MM.1S (cell line): ENCODE data around the gene TECTB.

ENCODE experiments used
- DNase-seq: peaks from one replicate; pipeline ENCODE4 v3.0.0-alpha.2; 2015
- H2AFZ ChIP-seq: fragments of 300-600 bp; sonication (generic); 2 replicates; pipeline ENCODE4 v1.6.0; 2016; ENCODE audit warnings: antibody characterized with exemption, low read length
- H3F3A ChIP-seq: fragments of 300-600 bp; sonication (generic); 2 replicates; pipeline ENCODE4 v1.6.1; 2016; ENCODE audit warnings: mild to moderate bottlenecking, antibody characterized with exemption, low read length, moderate library complexity, mixed read lengths; ENCODE audit not compliant: insufficient read depth
- H3K27ac ChIP-seq: fragments of 300-600 bp; sonication (generic); 2 replicates; pipeline ENCODE4 v1.5.1; 2016; ENCODE audit warnings: mild to moderate bottlenecking, low read length
- H3K27me3 ChIP-seq: fragments of 300-600 bp; sonication (generic); replicated peaks from 2 replicates; pipeline ENCODE4 v1.6.0; 2016; ENCODE audit warnings: low read length; ENCODE audit not compliant: insufficient read depth
- H3K36me3 ChIP-seq: fragments of 300-600 bp; sonication (generic); replicated peaks from 2 replicates; pipeline ENCODE4 v1.6.1; 2016; ENCODE audit warnings: mild to moderate bottlenecking, low read length, mixed read lengths; ENCODE audit not compliant: insufficient read depth
- H3K4me1 ChIP-seq: fragments of 300-600 bp; sonication (generic); 2 replicates; pipeline ENCODE4 v1.6.1; 2016; ENCODE audit warnings: low read length, mixed read lengths
- H3K4me2 ChIP-seq: fragments of 300-600 bp; sonication (generic); 2 replicates; pipeline ENCODE4 v1.6.0; 2016; ENCODE audit warnings: low read depth, low read length
- H3K4me3 ChIP-seq: fragments of 300-600 bp; sonication (generic); 2 replicates; pipeline ENCODE4 v1.5.1; 2016; ENCODE audit warnings: low read length, mixed read lengths
- H3K79me2 ChIP-seq: fragments of 300-600 bp; sonication (generic); 2 replicates; pipeline ENCODE4 v1.6.1; 2016; ENCODE audit warnings: mixed run types, low read length, mixed read lengths
- H3K9ac ChIP-seq: fragments of 300-600 bp; sonication (generic); 2 replicates; pipeline ENCODE4 v1.6.1; 2016; ENCODE audit warnings: low read length, mixed read lengths
- H3K9me2 ChIP-seq: fragments of 300-600 bp; sonication (generic); replicated peaks from 2 replicates; pipeline ENCODE4 v1.6.1; 2016; ENCODE audit warnings: mild to moderate bottlenecking, low read length, mixed read lengths; ENCODE audit not compliant: insufficient read depth
- H3K9me3 ChIP-seq: fragments of 300-600 bp; sonication (generic); replicated peaks from 2 replicates; pipeline ENCODE4 v1.6.1; 2016; ENCODE audit warnings: mild to moderate bottlenecking, low read length, mixed read lengths; ENCODE audit not compliant: insufficient read depth
- H4K20me1 ChIP-seq: fragments of 300-600 bp; sonication (generic); 2 replicates; pipeline ENCODE4 v1.6.1; 2016; ENCODE audit warnings: mild to moderate bottlenecking, low read length, moderate library complexity, mixed read lengths; ENCODE audit not compliant: insufficient read depth
- EZH2 ChIP-seq: fragments of 300-600 bp; sonication (generic); optimal IDR thresholded peaks from 2 replicates; pipeline ENCODE3; 2017; ENCODE audit warnings: low read depth, mild to moderate bottlenecking, antibody characterized with exemption, low read length, mixed read lengths
- EZH2phosphoT487 ChIP-seq: fragments of 300-600 bp; sonication (generic); IDR thresholded peaks from 2 replicates; pipeline ENCODE4 v1.6.1; 2018; ENCODE audit warnings: antibody characterized with exemption, low read length
- TF ChIP-seq, protein P1 (sequence below): fragments of 300-600 bp; sonication (generic); IDR thresholded peaks from 2 replicates; pipeline ENCODE4 v1.5.1; 2016; ENCODE audit warnings: antibody characterized with exemption, low read length, mixed read lengths

TECTB gene

DNA sequence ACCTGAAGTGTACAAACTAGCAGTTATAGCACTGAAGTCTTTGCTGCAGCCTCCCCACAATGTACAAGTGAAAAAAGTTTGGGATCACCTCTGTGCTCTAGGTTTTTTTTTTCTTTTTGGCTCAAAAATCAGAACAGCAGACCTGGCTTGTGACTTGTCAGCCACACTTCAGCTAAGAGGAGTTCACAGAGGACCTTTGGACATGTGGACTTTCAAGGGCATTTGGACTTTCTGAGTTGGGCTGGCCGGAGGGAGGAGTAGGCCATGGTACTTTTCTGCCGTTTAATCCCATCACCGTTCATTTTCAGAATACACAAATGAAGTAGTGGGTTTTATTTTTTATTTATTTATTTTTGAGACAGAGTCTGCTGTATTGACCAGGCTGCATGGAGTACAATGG, 68.8 kb downstream of the TECTB start:
- Histone ChIP-seq H3K4me1 (no peaks in the 10 kb centered on the region), H3K79me2 (no peaks in the 10 kb centered on the region), H3K36me3 (no peaks in the 10 kb centered on the region), H4K20me1 (no peaks in the 10 kb centered on the region), H3K4me3 (no peak overlapping the region), H3K9me2 (no peaks in the 10 kb centered on the region), H3F3A (no peaks in the 10 kb centered on the region), H3K9me3 (no peaks in the 10 kb centered on the region), H3K9ac (no peak overlapping the region), H3K27me3 (no peaks in the 10 kb centered on the region), H3K27ac (no peak overlapping the region), H2AFZ (no peak overlapping the region), H3K4me2 (no peak overlapping the region)
- DNase-seq = no peak
- TF ChIP-seq EZH2phosphoT487 = no peak

DNA sequence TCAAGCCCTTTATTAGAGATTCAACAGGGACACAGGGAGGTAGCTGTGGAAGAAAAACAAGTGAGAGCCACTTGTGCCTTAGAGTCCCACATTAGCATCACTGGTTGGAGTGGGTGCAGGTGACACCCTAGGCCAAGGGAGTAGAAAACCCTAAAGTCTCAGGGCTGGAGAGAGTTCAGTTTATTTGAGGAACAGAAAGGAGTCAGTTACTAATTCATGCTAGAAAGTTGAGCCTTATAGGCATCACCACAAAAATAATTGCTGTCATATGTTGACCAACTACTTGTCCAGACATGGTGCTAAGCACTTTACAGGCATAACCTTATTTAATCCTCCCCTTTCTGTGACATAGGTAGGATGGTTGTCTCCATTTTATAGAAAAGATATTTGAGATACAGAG, 69.8 kb downstream of the TECTB start:
- no peaks in the 10 kb centered on the region for H3K79me2 ChIP-seq
- no peak overlapping the region for H3K4me2 ChIP-seq
- H3K27ac ChIP-seq = no peak overlapping the region
- H4K20me1 ChIP-seq = no peaks in the 10 kb centered on the region
- no peak for DNase-seq
- no peak for TF ChIP-seq EZH2
- no peak for TF ChIP-seq EZH2phosphoT487
- TF ChIP-seq, protein P1, sequence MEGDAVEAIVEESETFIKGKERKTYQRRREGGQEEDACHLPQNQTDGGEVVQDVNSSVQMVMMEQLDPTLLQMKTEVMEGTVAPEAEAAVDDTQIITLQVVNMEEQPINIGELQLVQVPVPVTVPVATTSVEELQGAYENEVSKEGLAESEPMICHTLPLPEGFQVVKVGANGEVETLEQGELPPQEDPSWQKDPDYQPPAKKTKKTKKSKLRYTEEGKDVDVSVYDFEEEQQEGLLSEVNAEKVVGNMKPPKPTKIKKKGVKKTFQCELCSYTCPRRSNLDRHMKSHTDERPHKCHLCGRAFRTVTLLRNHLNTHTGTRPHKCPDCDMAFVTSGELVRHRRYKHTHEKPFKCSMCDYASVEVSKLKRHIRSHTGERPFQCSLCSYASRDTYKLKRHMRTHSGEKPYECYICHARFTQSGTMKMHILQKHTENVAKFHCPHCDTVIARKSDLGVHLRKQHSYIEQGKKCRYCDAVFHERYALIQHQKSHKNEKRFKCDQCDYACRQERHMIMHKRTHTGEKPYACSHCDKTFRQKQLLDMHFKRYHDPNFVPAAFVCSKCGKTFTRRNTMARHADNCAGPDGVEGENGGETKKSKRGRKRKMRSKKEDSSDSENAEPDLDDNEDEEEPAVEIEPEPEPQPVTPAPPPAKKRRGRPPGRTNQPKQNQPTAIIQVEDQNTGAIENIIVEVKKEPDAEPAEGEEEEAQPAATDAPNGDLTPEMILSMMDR = no peak
- no peaks in the 10 kb centered on the region for H3K36me3 ChIP-seq
- no peaks in the 10 kb centered on the region for H3K27me3 ChIP-seq
- H3K9me3 ChIP-seq = no peaks in the 10 kb centered on the region
- H3F3A ChIP-seq = no peaks in the 10 kb centered on the region
- H3K4me3 ChIP-seq = no peak overlapping the region
- no peak overlapping the region for H2AFZ ChIP-seq
- H3K9ac ChIP-seq = no peak overlapping the region
- H3K9me2 ChIP-seq = no peaks in the 10 kb centered on the region
- H3K4me1 ChIP-seq = no peaks in the 10 kb centered on the region
